ENCODE results near the gene ITPR1.

The ITPR1 gene

GRCh38 chr3:4508048-4508981, 15.2 kb downstream of the ITPR1 start:
- no peak for TF ChIP-seq CTCF (IDR thresholded peaks at IDR 0.05; ENCODE audit: low read depth, low read length, missing control alignments)
- no peak for DNase-seq (ENCODE audit: low read depth)
- no peak overlapping the region for H3K4me3 ChIP-seq (ENCODE audit: low read depth, low read length)
- in situ Hi-C loops (cut with HindIII; ENCODE audit: low sequenced_read_pairs), result no loop called here

DNA sequence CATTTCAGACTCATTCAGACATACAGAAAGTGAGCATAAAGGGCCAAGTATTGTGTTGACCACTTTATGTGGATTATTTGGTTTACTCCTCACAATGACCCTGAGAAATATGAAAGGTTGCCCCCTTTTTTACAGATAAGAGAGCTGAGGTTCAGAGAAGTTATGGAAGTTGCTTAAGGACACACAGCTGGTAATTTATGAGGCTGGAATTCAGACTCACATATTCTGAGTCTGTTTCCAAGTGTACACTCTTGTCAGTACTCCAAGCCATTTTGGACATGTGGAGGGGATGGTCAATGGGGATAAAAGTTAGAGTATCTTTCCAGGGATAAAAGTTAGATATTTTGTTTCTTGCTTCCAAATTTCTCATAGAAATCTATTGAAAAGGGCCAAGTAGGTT, 15.9 kb downstream of the ITPR1 start:
- TF ChIP-seq CTCF (IDR thresholded peaks at IDR 0.05; ENCODE audit: low read depth, low read length, missing control alignments), result no peak
- no peak for DNase-seq (ENCODE audit: low read depth)
- in situ Hi-C loops (cut with HindIII; ENCODE audit: low sequenced_read_pairs), result no loop called here
- no peak overlapping the region for H3K4me3 ChIP-seq (ENCODE audit: low read depth, low read length)

- DNase-seq (ENCODE audit: low read depth), result no peak
- TF ChIP-seq CTCF (IDR thresholded peaks at IDR 0.05; ENCODE audit: low read depth, low read length, missing control alignments), result no peak
- in situ Hi-C loops (cut with HindIII; ENCODE audit: low sequenced_read_pairs), result no loop called here
- H3K4me3 ChIP-seq (ENCODE audit: low read depth, low read length), result no peak overlapping the region
Observed at GRCh38 chr3:4509983-4510755, 17.0 kb downstream of the ITPR1 start.

GRCh38 chr3:4511491-4512262, 18.5 kb downstream of the ITPR1 start:
- no peak for TF ChIP-seq CTCF (IDR thresholded peaks at IDR 0.05; ENCODE audit: low read depth, low read length, missing control alignments)
- DNase-seq (ENCODE audit: low read depth), result no peak
- in situ Hi-C loops (cut with HindIII; ENCODE audit: low sequenced_read_pairs), result no loop called here
- H3K4me3 ChIP-seq (ENCODE audit: low read depth, low read length), result no peak overlapping the region

DNA sequence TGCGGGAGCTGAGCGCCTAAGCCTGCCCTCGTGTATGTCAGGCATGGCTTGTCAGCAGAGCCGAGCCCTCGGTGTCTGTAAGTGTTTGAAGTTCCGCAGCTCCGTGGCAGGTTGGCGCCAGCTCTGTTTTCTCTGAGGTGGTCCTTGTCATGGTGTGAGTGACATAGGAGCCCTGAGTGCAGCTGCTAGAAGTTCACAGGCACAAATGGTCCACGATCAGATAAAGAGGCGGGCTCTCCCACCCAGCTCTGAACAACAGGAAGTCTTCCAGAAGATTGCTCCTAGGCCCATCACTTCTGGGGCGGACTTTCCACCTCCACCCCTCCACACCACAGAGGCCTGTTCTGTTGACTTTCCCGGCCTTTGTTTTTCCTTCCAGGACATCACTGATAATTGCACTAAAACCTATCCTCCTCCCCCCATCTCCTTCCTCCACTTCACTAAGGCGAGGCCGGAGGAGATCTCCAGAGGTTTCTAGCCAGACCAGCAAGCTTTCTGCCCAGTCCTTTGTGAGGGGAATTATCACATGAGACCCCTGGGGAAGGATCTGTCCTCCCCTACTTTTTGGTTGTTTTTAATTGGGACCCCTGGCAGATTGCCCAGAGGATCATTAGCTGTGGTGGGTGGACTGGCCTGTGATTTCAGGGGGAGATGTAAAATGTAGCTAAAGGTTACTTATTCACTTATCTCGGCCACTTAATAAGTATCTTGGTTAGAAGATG, 19.9 kb downstream of the ITPR1 start:
- no peak for DNase-seq (ENCODE audit: low read depth)
- no peak for TF ChIP-seq CTCF (IDR thresholded peaks at IDR 0.05; ENCODE audit: low read depth, low read length, missing control alignments)
- in situ Hi-C loops (cut with HindIII; ENCODE audit: low sequenced_read_pairs), result no loop called here
- no peak overlapping the region for H3K4me3 ChIP-seq (ENCODE audit: low read depth, low read length)

Data from astrocyte of the cerebellum (primary cell).